Smooth muscle cell (in vitro differentiated cells): Measurements from ENCODE around the gene TARBP1. TPM values are rescaled to one million over a fixed set of nuclear protein-coding genes. Genes with fewer than 3 reads are reported as not detected.
"Not testable (repeated sequence)": the region's sequence is repeated elsewhere in the genome, so short reads cannot be mapped to it uniquely, and the experiment has no call there.

Experiments
- DNase-seq: peaks from one replicate; lab custom pipeline; 2025; ENCODE audit not compliant: unreplicated experiment; lab: John Stamatoyannopoulos, UW
- H2AFZ ChIP-seq: fragments of 200-600 bp; sonication (generic); 2 replicates; pipeline ENCODE4 v1.6.0; 2016; ENCODE audit warnings: antibody characterized with exemption, low read depth, mild to moderate bottlenecking
- H3F3A ChIP-seq: fragments of 200-600 bp; sonication (generic); 2 replicates; pipeline ENCODE4 v1.6.0; 2017; ENCODE audit warnings: antibody characterized with exemption, low read depth
- H3K27ac ChIP-seq: fragments of 200-600 bp; sonication (generic); 2 replicates; pipeline ENCODE4 v1.5.1; 2016; ENCODE audit warnings: low read depth, mild to moderate bottlenecking
- H3K27me3 ChIP-seq: fragments of 200-600 bp; sonication (generic); 2 replicates; pipeline ENCODE4 v1.6.1; 2016; ENCODE audit warnings: low read depth, mild to moderate bottlenecking
- H3K36me3 ChIP-seq: fragments of 200-600 bp; sonication (generic); 2 replicates; pipeline ENCODE4 v1.5.1; 2016; ENCODE audit warnings: low read depth
- H3K4me1 ChIP-seq: fragments of 200-600 bp; sonication (generic); 2 replicates; pipeline ENCODE4 v1.5.1; 2016; ENCODE audit warnings: low read depth
- H3K4me2 ChIP-seq: fragments of 200-600 bp; sonication (generic); 2 replicates; pipeline ENCODE4 v1.6.0; 2016; ENCODE audit warnings: mild to moderate bottlenecking
- H3K4me3 ChIP-seq: fragments of 200-600 bp; sonication (generic); 2 replicates; pipeline ENCODE4 v1.5.1; 2016; ENCODE audit warnings: mild to moderate bottlenecking
- H3K79me2 ChIP-seq: fragments of 200-600 bp; sonication (generic); 2 replicates; pipeline ENCODE4 v1.6.0; 2016; ENCODE audit warnings: low read depth, mild to moderate bottlenecking
- H3K9ac ChIP-seq: fragments of 200-600 bp; sonication (generic); 2 replicates; pipeline ENCODE4 v1.6.0; 2016; ENCODE audit warnings: low read depth
- H3K9me3 ChIP-seq: fragments of 200-600 bp; sonication (generic); replicated peaks from 2 replicates; pipeline ENCODE4 v1.5.1; 2016; ENCODE audit warnings: low read depth
- H4K20me1 ChIP-seq: fragments of 200-600 bp; sonication (generic); 2 replicates; pipeline ENCODE4 v1.6.0; 2016; ENCODE audit warnings: low read depth
- CTCF ChIP-seq: fragments of 200-600 bp; sonication (generic); IDR thresholded peaks from 2 replicates; pipeline ENCODE4 v1.5.1; 2017; ENCODE audit warnings: borderline replicate concordance, mild to moderate bottlenecking, antibody characterized with exemption; ENCODE audit not compliant: insufficient read depth, poor library complexity, severe bottlenecking
- WGBS: methylation state at CpG from one replicate; pipeline ENCODE4 v1.1.7; 2016; ENCODE audit warnings: low lambda C conversion rate; 5-methylcytosine and 5-hydroxymethylcytosine counted together
- polyA plus RNA-seq: library from polyadenylated mRNA; unstranded; fragments of >200 nt; fragmentation: Nextera tagmentation; extraction: Ambion mirVana; gene quantifications from 2 replicates; pipeline ENCODE4 v1.2.1, GENCODE V29; 2016
- total RNA-seq: library from RNA; depleted of rRNA; stranded (reverse); fragments of >200 nt; gene quantifications from 2 replicates; pipeline ENCODE4 v1.2.3, GENCODE V29; 2014

TARBP1 gene
- total and polyA plus RNA-seq, 2 experiments from 2014 or later: 6.1 to 28.9 TPM

GRCh38 chr1:234361102-234361603 lies 117.8 kb downstream of the TARBP1 start:
- TF ChIP-seq CTCF: no peak
- no peaks in the 10 kb centered on the region for H3K36me3 ChIP-seq
- no peaks in the 10 kb centered on the region for H4K20me1 ChIP-seq
- H3K9ac ChIP-seq: no peak overlapping the region
- peaks cover 3% of the 10 kb centered on the region for H3K27me3 ChIP-seq
- H3K27ac ChIP-seq: no peak overlapping the region
- no peaks in the 10 kb centered on the region for H3K9me3 ChIP-seq
- no peaks in the 10 kb centered on the region for H3K79me2 ChIP-seq
- H3K4me2 ChIP-seq: no peak overlapping the region
- H3F3A ChIP-seq: no peaks in the 10 kb centered on the region
- H2AFZ ChIP-seq: no peak overlapping the region
- 97% methylated on average over 3 of the region's 3 CpGs for WGBS
- H3K4me3 ChIP-seq: no peak overlapping the region
- DNase-seq: no peak
- H3K4me1 ChIP-seq: no peaks in the 10 kb centered on the region

- TF ChIP-seq CTCF: no peak
- no peaks in the 10 kb centered on the region for H4K20me1 ChIP-seq
- no peak overlapping the region for H3K27ac ChIP-seq
- no peaks in the 10 kb centered on the region for H3F3A ChIP-seq
- H3K9me3 ChIP-seq: no peaks in the 10 kb centered on the region
- H3K36me3 ChIP-seq: no peaks in the 10 kb centered on the region
- no peak overlapping the region for H3K9ac ChIP-seq
- no peaks in the 10 kb centered on the region for H3K4me1 ChIP-seq
- no peak overlapping the region for H3K4me2 ChIP-seq
- no peak for DNase-seq
- no peaks in the 10 kb centered on the region for H3K79me2 ChIP-seq
- H2AFZ ChIP-seq: no peak overlapping the region
- H3K27me3 ChIP-seq: peaks cover 16% of the 10 kb centered on the region
- H3K4me3 ChIP-seq: no peak overlapping the region
These were observed 121.1 kb downstream of the TARBP1 start for GRCh38 chr1:234357831-234358230.

GRCh38 chr1:234356615-234357269 lies 122.2 kb downstream of the TARBP1 start:
- peaks cover 17% of the 10 kb centered on the region for H3K27me3 ChIP-seq
- DNase-seq, H3F3A ChIP-seq, H3K36me3 ChIP-seq, H3K4me3 ChIP-seq, H3K4me1 ChIP-seq, H4K20me1 ChIP-seq, H3K79me2 ChIP-seq, H2AFZ ChIP-seq, H3K9me3 ChIP-seq, H3K27ac ChIP-seq, H3K4me2 ChIP-seq, H3K9ac ChIP-seq: not testable (repeated sequence)
- WGBS: 93% methylated on average over 34 of the region's 35 CpGs

- Histone ChIP-seq H2AFZ (no peak overlapping the region), H3K9ac (no peak overlapping the region), H3F3A (no peaks in the 10 kb centered on the region), H4K20me1 (no peaks in the 10 kb centered on the region), H3K79me2 (no peaks in the 10 kb centered on the region), H3K36me3 (no peaks in the 10 kb centered on the region), H3K9me3 (no peaks in the 10 kb centered on the region), H3K4me1 (no peaks in the 10 kb centered on the region), H3K27ac (no peak overlapping the region), H3K27me3 (peaks cover 17% of the 10 kb centered on the region), H3K4me2 (no peak overlapping the region), H3K4me3 (no peak overlapping the region)
- DNase-seq: no peak
- no peak for TF ChIP-seq CTCF
- 87% methylated on average over 3 of the region's 3 CpGs for WGBS
These were observed 123.0 kb downstream of the TARBP1 start for GRCh38 chr1:234355782-234356510.
